Ectodermal cell (in vitro differentiated cells): ENCODE results near the gene CDS1.

ENCODE experiments used
- H3K27ac ChIP-seq: 2 replicates; pipeline ENCODE4 v1.7.0; 2013; ENCODE audit warnings: mild to moderate bottlenecking, low read depth, low read length; ENCODE audit not compliant: insufficient read depth, poor library complexity, severe bottlenecking
- H3K27me3 ChIP-seq: 2 replicates; pipeline ENCODE4 v1.7.0; 2013; ENCODE audit warnings: mild to moderate bottlenecking, low read length; ENCODE audit not compliant: insufficient read depth, control insufficient read depth, poor library complexity, severe bottlenecking
- H3K36me3 ChIP-seq: one replicate; pipeline ENCODE4 v1.7.0; 2013; ENCODE audit warnings: low read length; ENCODE audit not compliant: control insufficient read depth, insufficient read depth
- H3K4me1 ChIP-seq: one replicate; pipeline ENCODE4 v1.7.0; 2013; ENCODE audit warnings: low read length; ENCODE audit not compliant: control insufficient read depth, insufficient read depth
- H3K4me3 ChIP-seq: 2 replicates; pipeline ENCODE4 v1.7.0; 2013; ENCODE audit warnings: low read depth, low read length, control low read depth; ENCODE audit not compliant: insufficient read depth
- H3K9me3 ChIP-seq: 2 replicates; pipeline ENCODE4 v1.7.0; 2013; ENCODE audit warnings: mild to moderate bottlenecking, low read length, moderate library complexity; ENCODE audit not compliant: control insufficient read depth
- WGBS, 2 experiments: methylation state at CpG; one replicate each; pipeline ENCODE4 v1.1.7; 2013; ENCODE audit warnings: missing lambda C conversion rate in 2 of 2; 5-methylcytosine and 5-hydroxymethylcytosine counted together

Gene CDS1

DNA sequence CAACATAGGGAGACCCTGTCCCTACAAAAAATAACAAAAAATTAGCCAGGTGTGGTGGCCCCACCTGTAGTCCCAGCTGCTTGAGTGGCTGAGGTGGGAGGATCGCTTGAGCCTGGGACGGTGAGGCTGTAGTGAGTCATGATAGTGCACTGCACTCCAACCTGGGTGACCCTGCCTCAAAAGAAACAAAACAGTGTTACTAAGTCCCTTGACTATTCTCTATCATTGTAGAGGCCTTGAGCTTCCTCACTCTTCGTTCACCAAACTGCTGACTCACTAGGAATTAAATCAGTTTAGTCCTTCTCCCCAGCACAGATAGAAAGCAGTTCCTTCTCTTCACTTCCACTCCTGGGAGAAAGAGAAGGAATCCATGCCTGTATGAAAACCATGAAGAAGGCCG is 14.5 kb downstream of the CDS1 start:
- no peaks in the 10 kb centered on the region for H3K36me3 ChIP-seq
- no peaks in the 10 kb centered on the region for H3K27me3 ChIP-seq
- no peaks in the 10 kb centered on the region for H3K4me1 ChIP-seq
- H3K4me3 ChIP-seq, result no peak overlapping the region
- H3K27ac ChIP-seq, result no peak overlapping the region
- 89 to 92% methylated on average over 4 of the region's 4 CpGs for WGBS, 2 experiments
- H3K9me3 ChIP-seq, result no peaks in the 10 kb centered on the region

DNA sequence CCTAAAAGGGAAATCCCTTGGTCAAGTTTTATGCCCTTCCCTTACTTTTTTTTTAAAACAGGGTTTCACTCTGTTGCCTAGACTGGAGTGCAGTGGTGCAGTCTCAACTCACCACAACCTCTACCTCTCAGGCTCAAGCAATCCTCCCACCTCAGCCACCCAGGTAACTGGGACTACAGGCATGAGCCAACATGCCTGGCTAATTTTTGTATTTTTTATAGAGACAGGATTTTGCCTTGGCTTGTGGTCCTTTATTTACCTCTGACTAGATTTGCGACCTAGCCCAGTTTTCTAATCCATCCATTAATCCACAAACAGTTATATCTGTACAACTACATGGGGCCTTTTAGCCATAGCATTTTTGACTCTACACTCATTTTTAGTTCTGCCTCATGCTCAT is 23.7 kb downstream of the CDS1 start:
- no peak overlapping the region for H3K4me3 ChIP-seq
- H3K9me3 ChIP-seq, result no peaks in the 10 kb centered on the region
- no peaks in the 10 kb centered on the region for H3K4me1 ChIP-seq
- H3K36me3 ChIP-seq, result no peaks in the 10 kb centered on the region
- WGBS, 2 experiments, result 89% methylated on average over 1 of the region's 1 CpG
- no peaks in the 10 kb centered on the region for H3K27me3 ChIP-seq
- H3K27ac ChIP-seq, result no peak overlapping the region

DNA sequence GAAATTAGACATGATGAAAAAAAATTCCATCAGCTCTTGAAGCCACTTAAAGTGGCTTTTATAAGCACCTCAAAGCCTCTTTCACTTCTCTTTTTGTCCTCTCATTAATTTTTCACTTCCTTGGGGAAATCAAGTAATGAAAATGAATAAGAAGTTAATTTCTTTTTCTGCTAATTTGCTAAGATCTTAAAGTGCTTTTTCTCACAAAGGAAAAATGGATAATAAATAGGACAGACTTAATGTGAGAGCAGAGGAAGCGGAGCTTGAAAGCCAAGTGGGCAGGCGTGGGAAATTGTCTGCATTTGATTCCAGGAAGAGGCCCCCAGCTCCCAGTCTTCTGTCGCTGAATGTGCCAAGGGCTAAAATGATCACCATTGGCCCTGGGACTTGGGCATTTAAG is 28.6 kb downstream of the CDS1 start:
- H3K27ac ChIP-seq, result no peak overlapping the region
- WGBS, 2 experiments, result 92 to 95% methylated on average over 3 of the region's 3 CpGs
- H3K4me3 ChIP-seq, result no peak overlapping the region
- no peaks in the 10 kb centered on the region for H3K4me1 ChIP-seq
- no peaks in the 10 kb centered on the region for H3K27me3 ChIP-seq
- no peaks in the 10 kb centered on the region for H3K36me3 ChIP-seq
- H3K9me3 ChIP-seq, result no peaks in the 10 kb centered on the region

DNA sequence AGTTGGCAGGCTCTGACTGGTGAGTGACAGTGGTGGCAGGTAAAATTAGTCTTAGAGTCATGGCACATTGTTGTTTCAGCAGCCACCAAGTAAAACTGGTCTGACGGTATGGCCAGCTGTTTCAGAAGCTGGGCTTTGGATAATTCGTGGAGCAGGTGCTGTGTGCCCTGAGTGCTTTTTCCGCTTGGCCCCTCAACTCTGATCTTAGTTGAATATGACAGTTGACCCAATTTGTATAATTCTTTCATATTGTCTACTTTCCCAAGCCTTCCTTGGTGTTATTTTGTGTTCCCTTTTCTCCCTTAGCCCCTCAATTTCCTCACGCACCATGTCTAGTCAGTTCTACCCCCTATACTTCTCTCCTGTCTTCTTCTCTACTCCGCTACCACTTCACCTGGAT is 32.0 kb downstream of the CDS1 start:
- Histone ChIP-seq H3K9me3 (no peaks in the 10 kb centered on the region), H3K27ac (no peak overlapping the region), H3K4me3 (no peak overlapping the region), H3K36me3 (no peaks in the 10 kb centered on the region), H3K4me1 (no peaks in the 10 kb centered on the region), H3K27me3 (no peaks in the 10 kb centered on the region)
- WGBS, 2 experiments, result 94 to 96% methylated on average over 5 of the region's 5 CpGs

DNA sequence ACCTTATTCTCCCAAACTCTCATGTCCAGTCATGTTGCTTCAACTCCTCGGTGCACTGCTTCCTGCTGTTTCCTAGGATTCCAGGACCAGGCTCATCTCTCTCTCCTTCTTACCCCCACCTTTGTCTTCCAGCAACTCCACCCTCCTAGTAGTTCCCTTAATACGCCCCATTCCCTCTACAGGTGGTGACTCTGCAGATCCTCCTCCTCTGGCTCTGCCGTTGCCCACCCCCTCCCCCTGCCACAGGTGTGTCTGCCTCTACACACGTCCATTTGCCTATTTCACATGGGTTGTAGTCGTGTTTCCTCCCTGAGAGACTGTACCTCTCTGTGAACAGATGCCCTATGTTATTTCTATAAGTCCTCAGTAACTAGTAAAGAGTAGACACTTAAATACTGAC is 32.4 kb downstream of the CDS1 start:
- Histone ChIP-seq H3K4me3 (no peak overlapping the region), H3K36me3 (no peaks in the 10 kb centered on the region), H3K9me3 (no peaks in the 10 kb centered on the region), H3K4me1 (no peaks in the 10 kb centered on the region), H3K27ac (no peak overlapping the region), H3K27me3 (no peaks in the 10 kb centered on the region)
- 80% methylated on average over 5 of the region's 5 CpGs for WGBS, 2 experiments

DNA sequence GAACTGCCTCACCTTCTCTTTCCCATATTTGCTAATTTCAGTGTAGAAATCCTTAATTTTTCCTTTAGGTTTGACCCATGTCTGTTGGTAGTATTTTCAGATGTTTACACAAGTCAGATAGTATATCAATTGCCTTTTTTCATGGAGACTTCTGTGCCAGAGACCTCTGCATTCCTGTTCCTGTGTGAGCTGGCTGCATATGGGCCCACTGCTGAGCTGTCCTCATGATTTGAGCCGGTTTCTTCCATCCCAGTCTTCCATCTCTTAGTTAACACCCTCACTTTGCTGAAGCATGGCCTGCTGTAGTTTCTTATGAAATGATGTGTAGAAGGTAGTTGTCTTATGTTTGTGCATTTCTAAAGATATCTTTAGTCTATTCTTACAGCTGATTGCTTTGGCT is 40.0 kb downstream of the CDS1 start:
- Histone ChIP-seq H3K4me1 (no peaks in the 10 kb centered on the region), H3K27me3 (no peaks in the 10 kb centered on the region), H3K27ac (no peak overlapping the region), H3K36me3 (no peaks in the 10 kb centered on the region), H3K4me3 (no peak overlapping the region), H3K9me3 (no peaks in the 10 kb centered on the region)
- WGBS, 2 experiments, result 14 to 67% methylated on average over 1 of the region's 1 CpG

DNA sequence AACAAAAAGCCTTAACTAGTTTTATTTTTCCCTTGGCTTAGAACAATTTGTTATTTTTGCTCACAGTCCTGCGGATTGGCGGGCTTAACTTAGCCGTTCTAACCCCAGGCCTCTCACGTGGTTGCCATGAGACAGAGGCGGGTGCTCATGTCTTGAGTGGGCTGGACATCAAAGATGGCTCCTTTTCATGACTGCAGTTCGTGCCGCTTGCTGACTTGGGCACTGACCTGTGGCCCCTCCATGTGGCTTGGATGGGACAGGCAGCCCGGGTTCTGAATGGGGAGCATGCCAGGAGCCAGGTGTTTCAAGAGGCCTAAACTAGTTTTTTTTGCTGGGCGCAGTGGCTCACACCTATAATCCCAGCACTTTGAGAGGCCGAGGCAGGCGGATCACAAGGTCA is 40.7 kb downstream of the CDS1 start:
- WGBS, 2 experiments, result 92 to 96% methylated on average over 11 of the region's 11 CpGs
- Histone ChIP-seq H3K36me3 (no peaks in the 10 kb centered on the region), H3K4me1 (no peaks in the 10 kb centered on the region), H3K27ac (no peak overlapping the region), H3K4me3 (no peak overlapping the region), H3K9me3 (no peaks in the 10 kb centered on the region), H3K27me3 (no peaks in the 10 kb centered on the region)

DNA sequence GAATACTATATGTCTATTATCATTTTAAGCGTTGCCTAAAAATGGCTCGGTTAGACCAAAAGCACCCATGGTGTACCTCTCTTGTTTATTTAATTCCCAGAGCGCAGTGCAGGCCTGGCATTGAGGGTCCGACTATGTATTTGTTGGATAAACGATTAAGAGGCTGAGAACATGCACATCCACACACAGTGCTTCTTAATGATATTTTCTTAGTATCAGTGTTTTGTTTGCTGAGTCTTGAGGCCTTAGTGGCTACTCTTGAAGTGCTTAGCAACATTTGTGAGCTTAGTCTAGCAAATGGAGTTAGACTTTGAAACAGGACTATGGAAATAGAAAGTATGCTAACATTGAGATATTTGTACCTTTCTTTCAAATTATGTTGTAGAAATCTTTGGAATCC is 43.7 kb downstream of the CDS1 start:
- Histone ChIP-seq H3K27ac (no peak overlapping the region), H3K9me3 (no peaks in the 10 kb centered on the region), H3K4me3 (no peak overlapping the region), H3K4me1 (no peaks in the 10 kb centered on the region), H3K36me3 (no peaks in the 10 kb centered on the region), H3K27me3 (no peaks in the 10 kb centered on the region)
- 96% methylated on average over 5 of the region's 5 CpGs for WGBS, 2 experiments

DNA sequence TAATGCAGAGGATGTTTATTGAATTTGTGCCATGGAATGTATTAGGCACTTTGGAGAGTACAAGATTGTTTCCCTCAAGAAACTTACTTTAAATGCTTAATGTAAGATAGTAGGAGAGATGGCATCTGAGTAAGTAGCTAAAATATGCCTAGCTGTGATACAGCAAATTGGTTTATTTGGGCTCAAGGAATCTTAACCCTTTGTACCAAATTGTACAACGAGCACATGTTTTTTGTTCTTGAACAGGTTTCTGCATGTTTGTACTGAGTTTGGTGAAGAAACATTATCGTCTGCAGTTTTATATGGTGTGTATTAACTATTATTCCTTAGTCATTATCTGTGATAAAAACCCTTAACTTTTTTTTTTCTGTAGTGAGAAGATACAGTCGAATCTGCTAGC is 48.6 kb downstream of the CDS1 start:
- 84 to 98% methylated on average over 2 to 3 of the region's 3 CpGs for WGBS, 2 experiments
- H3K4me1 ChIP-seq, result no peaks in the 10 kb centered on the region
- no peaks in the 10 kb centered on the region for H3K27me3 ChIP-seq
- no peaks in the 10 kb centered on the region for H3K36me3 ChIP-seq
- H3K27ac ChIP-seq, result no peak overlapping the region
- H3K9me3 ChIP-seq, result no peaks in the 10 kb centered on the region
- H3K4me3 ChIP-seq, result no peak overlapping the region

DNA sequence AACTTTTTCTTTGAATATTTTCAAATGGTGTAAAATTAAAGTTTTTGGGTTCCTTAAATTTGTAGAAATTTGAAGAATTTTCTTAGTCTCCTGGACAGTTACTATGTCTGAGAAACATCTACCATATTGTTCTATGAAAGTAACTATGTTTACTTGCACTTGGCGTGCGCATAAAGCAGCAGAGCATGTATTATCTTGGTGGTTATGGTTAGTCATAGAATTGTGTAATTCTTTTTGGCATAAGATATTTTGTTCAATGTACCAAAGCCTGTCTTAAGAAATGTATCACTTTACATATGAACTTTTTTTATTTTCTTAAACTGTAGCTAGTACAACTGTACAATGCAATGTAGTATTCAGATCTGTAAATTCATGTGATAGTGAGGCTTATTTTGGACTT is 49.2 kb downstream of the CDS1 start:
- no peaks in the 10 kb centered on the region for H3K4me1 ChIP-seq
- no peaks in the 10 kb centered on the region for H3K27me3 ChIP-seq
- WGBS, 2 experiments, result 95% methylated on average over 2 of the region's 2 CpGs; no CpG with 5 or more reads in 1 of the 2 experiments
- H3K9me3 ChIP-seq, result no peaks in the 10 kb centered on the region
- no peaks in the 10 kb centered on the region for H3K36me3 ChIP-seq
- no peak overlapping the region for H3K4me3 ChIP-seq
- no peak overlapping the region for H3K27ac ChIP-seq

DNA sequence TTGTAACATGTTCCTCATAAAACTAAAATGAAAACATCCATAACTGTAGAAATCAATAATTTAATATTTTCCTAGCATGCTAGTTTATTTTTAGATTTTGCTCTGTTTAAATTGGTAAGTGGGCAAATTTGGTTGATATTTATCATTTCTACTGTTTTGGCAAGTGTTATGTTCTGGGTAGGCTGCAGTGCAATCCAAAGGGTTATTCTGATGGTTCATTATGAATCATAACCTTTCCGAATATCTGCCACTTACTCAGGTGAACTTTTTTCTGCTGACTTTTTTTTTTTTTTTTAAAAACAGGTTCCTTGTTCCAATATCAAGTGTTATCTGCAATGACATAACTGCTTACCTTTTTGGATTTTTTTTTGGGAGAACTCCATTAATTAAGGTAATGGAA is 52.0 kb downstream of the CDS1 start:
- H3K4me1 ChIP-seq, result no peaks in the 10 kb centered on the region
- no peak overlapping the region for H3K4me3 ChIP-seq
- H3K9me3 ChIP-seq, result no peaks in the 10 kb centered on the region
- 79 to 100% methylated on average over 1 of the region's 1 CpG for WGBS, 2 experiments
- no peak overlapping the region for H3K27ac ChIP-seq
- no peaks in the 10 kb centered on the region for H3K36me3 ChIP-seq
- H3K27me3 ChIP-seq, result no peaks in the 10 kb centered on the region
